ENCODE data around the gene AKAP8.

GRCh38 chr19:15403151-15403531, 23.6 kb upstream of the AKAP8 start:
- no peak for TF ChIP-seq CTCF (optimal IDR thresholded peaks at IDR 0.05 in 1 of 3, IDR thresholded peaks at IDR 0.05 in 1 of 3, conservative IDR thresholded peaks at IDR 0.05 in 1 of 3; ENCODE audit: extremely low read depth in 1 of 3, insufficient read depth in 2 of 3, low read length in 3 of 3)
- no peak for TF ChIP-seq EZH2 (IDR thresholded peaks at IDR 0.05; ENCODE audit: low read length)

Data from keratinocyte (primary cell).